T-helper 22 cell (primary cell): Measurements from ENCODE around the gene CCDC83.

Source experiments
- DNase-seq: peaks from one replicate; pipeline ENCODE4 v3.0.0-alpha.2; 2020; ENCODE audit warnings: low read depth

Gene CCDC83

GRCh38 chr11:85855341-85855656 lies at the start of gene CCDC83:
Gene CCDC83 (plus strand): TSS chr11:85855383. CDS start chr11:85865124, 9,741 bp downstream.
- DNase-seq = no peak

- DNase-seq = no peak
These were observed 49.8 kb upstream of the CCDC83 start for GRCh38 chr11:85805387-85805786.

GRCh38 chr11:85806016-85806415 lies 49.2 kb upstream of the CCDC83 start:
- no peak for DNase-seq

- DNase-seq = no peak
These were observed 48.3 kb upstream of the CCDC83 start for GRCh38 chr11:85806876-85807275.

GRCh38 chr11:85809191-85809590 lies 46.0 kb upstream of the CCDC83 start:
- no peak for DNase-seq

GRCh38 chr11:85809863-85810262 lies 45.3 kb upstream of the CCDC83 start:
- no peak for DNase-seq

GRCh38 chr11:85810521-85810870 lies 44.7 kb upstream of the CCDC83 start:
- no peak for DNase-seq

- DNase-seq = peak; percentile 66
These were observed 44.1 kb upstream of the CCDC83 start, which contains the start of gene SYTL2 for GRCh38 chr11:85810871-85811611. Gene SYTL2 (minus strand): TSS chr11:85811141. CDS start chr11:85757725, 53,416 bp downstream.

- DNase-seq = no peak
These were observed 43.6 kb upstream of the CCDC83 start for GRCh38 chr11:85811624-85812023.

- no peak for DNase-seq
These were observed 41.5 kb upstream of the CCDC83 start for GRCh38 chr11:85813721-85814120.

- DNase-seq = no peak
These were observed 39.8 kb upstream of the CCDC83 start for GRCh38 chr11:85815186-85815931.

- DNase-seq = no peak
These were observed 35.7 kb upstream of the CCDC83 start for GRCh38 chr11:85819441-85819840.

- no peak for DNase-seq
These were observed 33.5 kb upstream of the CCDC83 start for GRCh38 chr11:85821636-85822035.

- DNase-seq = no peak
These were observed 32.4 kb upstream of the CCDC83 start for GRCh38 chr11:85822814-85823213.

- DNase-seq = peak; percentile 71
These were observed 31.4 kb upstream of the CCDC83 start for GRCh38 chr11:85823816-85824215.

GRCh38 chr11:85825616-85826015 lies 29.6 kb upstream of the CCDC83 start:
- no peak for DNase-seq

GRCh38 chr11:85826116-85826855 lies 28.9 kb upstream of the CCDC83 start:
- DNase-seq = no peak

- peak; percentile 28 for DNase-seq
These were observed 27.2 kb upstream of the CCDC83 start for GRCh38 chr11:85827748-85828639.

- no peak for DNase-seq
These were observed 26.6 kb upstream of the CCDC83 start for GRCh38 chr11:85828640-85828978.

- DNase-seq = no peak
These were observed 26.0 kb upstream of the CCDC83 start for GRCh38 chr11:85829172-85829571.

GRCh38 chr11:85831050-85831449 lies 24.1 kb upstream of the CCDC83 start:
- DNase-seq = no peak

- DNase-seq = no peak
These were observed 19.9 kb upstream of the CCDC83 start for GRCh38 chr11:85835263-85835662.
